HG03460 (cell line): ENCODE measurements around the gene ZNF397.

Source experiments
- ATAC-seq: cut with Tn5 transposase; IDR thresholded peaks from one replicate; pipeline ENCODE4 v1.9.1; 2021; ENCODE audit not compliant: unreplicated experiment

The ZNF397 gene

GRCh38 chr18:35245719-35246317 lies 5.0 kb downstream of the ZNF397 start:
- ATAC-seq = no peak

GRCh38 chr18:35246831-35247230 lies 6.0 kb downstream of the ZNF397 start:
- ATAC-seq = no peak

GRCh38 chr18:35247412-35248249 lies 6.8 kb downstream of the ZNF397 start:
- no peak for ATAC-seq

GRCh38 chr18:35248429-35248828 lies 7.6 kb downstream of the ZNF397 start:
- ATAC-seq = no peak

- no peak for ATAC-seq
Observed at GRCh38 chr18:35252466-35252865, 11.6 kb downstream of the ZNF397 start.

- ATAC-seq = no peak
Observed at GRCh38 chr18:35253655-35254287, 12.9 kb downstream of the ZNF397 start.

GRCh38 chr18:35256947-35257346 lies 16.1 kb downstream of the ZNF397 start:
- no peak for ATAC-seq

GRCh38 chr18:35264409-35264808 lies 23.6 kb downstream of the ZNF397 start:
- ATAC-seq = no peak

GRCh38 chr18:35267161-35267651 lies 26.4 kb downstream of the ZNF397 start:
- ATAC-seq = peak; percentile 70

GRCh38 chr18:35267809-35268208 lies 27.0 kb downstream of the ZNF397 start:
- ATAC-seq = no peak

GRCh38 chr18:35268821-35269220 lies 28.0 kb downstream of the ZNF397 start:
- ATAC-seq = no peak

- ATAC-seq = no peak
Observed at GRCh38 chr18:35271656-35272055, 30.8 kb downstream of the ZNF397 start.

GRCh38 chr18:35276267-35276666 lies 35.4 kb downstream of the ZNF397 start:
- no peak for ATAC-seq

GRCh38 chr18:35277633-35278032 lies 36.8 kb downstream of the ZNF397 start:
- no peak for ATAC-seq

GRCh38 chr18:35278085-35278484 lies 37.3 kb downstream of the ZNF397 start:
- no peak for ATAC-seq

GRCh38 chr18:35278969-35279368 lies 38.1 kb downstream of the ZNF397 start:
- ATAC-seq = no peak

- no peak for ATAC-seq
Observed at GRCh38 chr18:35282353-35282752, 41.5 kb downstream of the ZNF397 start.

GRCh38 chr18:35283923-35284794 lies 43.3 kb downstream of the ZNF397 start:
- no peak for ATAC-seq

- ATAC-seq = no peak
Observed at GRCh38 chr18:35284841-35285240, 44.0 kb downstream of the ZNF397 start.

GRCh38 chr18:35289293-35289692 lies 48.5 kb downstream of the ZNF397 start:
- ATAC-seq = no peak

- peak; percentile 28 for ATAC-seq
Observed at GRCh38 chr18:35289727-35290093, 48.9 kb downstream of the ZNF397 start.
